Gastrocnemius medialis (tissue), 4 donors: ENCODE measurements around the gene UAP1.

Experiments
- CTCF ChIP-seq, 5 experiments: fragments of 450-650 bp in 3 of 5; fragments of 200-600 bp in 2 of 5; sonication (generic) in 2 of 5; IDR thresholded peaks in 4 of 5; conservative IDR thresholded peaks in 1 of 5; 1 replicate in 4 of 5; 2 replicates in 1 of 5; pipeline ENCODE4 v1.5.1; 2016 to 2019; ENCODE audit warnings: antibody characterized with exemption in 5 of 5, mild to moderate bottlenecking in 3 of 5, moderate library complexity in 3 of 5
- POLR2A ChIP-seq, 2 donors: fragments of 450-650 bp; IDR thresholded peaks; one replicate each; pipeline ENCODE4 v1.6.1; 2017; ENCODE audit warnings: antibody characterized with exemption in 2 of 2, mild to moderate bottlenecking in 2 of 2, moderate library complexity in 2 of 2

GRCh38 chr1:162632217-162632666, 70.7 kb downstream of the UAP1 start, which contains the start of gene DDR2:
- no peak for TF ChIP-seq CTCF (IDR thresholded peaks at IDR 0.05 in 4 of 5, conservative IDR thresholded peaks at IDR 0.05 in 1 of 5)
- TF ChIP-seq POLR2A (IDR thresholded peaks at IDR 0.05): peak in 1 of 2 donors; percentile 22
